WTC11 (cell line): ENCODE measurements around the gene RASGRF2.

Experiments
- ATF1 ChIP-seq: sonication (generic); formaldehyde crosslinking; IDR thresholded peaks from 2 replicates; pipeline ENCODE4 v1.8.1; 2023; ENCODE audit warnings: mild to moderate bottlenecking, moderate library complexity, missing genetic modification reagents
- ATF3 ChIP-seq: sonication (generic); formaldehyde crosslinking; conservative IDR thresholded peaks from 2 replicates; pipeline ENCODE4 v1.8.1; 2022; ENCODE audit warnings: mild to moderate bottlenecking, missing genetic modification reagents
- ATF6 ChIP-seq: sonication (generic); formaldehyde crosslinking; IDR thresholded peaks from 2 replicates; pipeline ENCODE4 v1.8.1; 2023; ENCODE audit warnings: mild to moderate bottlenecking, missing genetic modification reagents
- CBFB ChIP-seq: sonication (generic); formaldehyde crosslinking; IDR thresholded peaks from 2 replicates; pipeline ENCODE4 v1.8.1; 2022; ENCODE audit warnings: mild to moderate bottlenecking, low read depth, missing genetic modification reagents
- CTCF ChIP-seq: fragments of 200-600 bp; IDR thresholded peaks from 2 replicates; pipeline ENCODE4 v1.8.0; 2022; ENCODE audit warnings: antibody characterized with exemption
- E2F1 ChIP-seq: sonication (generic); formaldehyde crosslinking; IDR thresholded peaks from 2 replicates; pipeline ENCODE4 v1.8.0; 2022; ENCODE audit warnings: mild to moderate bottlenecking, missing genetic modification reagents
- ETV6 ChIP-seq: sonication (generic); formaldehyde crosslinking; IDR thresholded peaks from 2 replicates; pipeline ENCODE4 v1.8.1; 2022; ENCODE audit warnings: mild to moderate bottlenecking, missing genetic modification reagents
- JUN ChIP-seq: sonication (generic); formaldehyde crosslinking; IDR thresholded peaks from 2 replicates; pipeline ENCODE4 v1.8.0; 2023; ENCODE audit warnings: mild to moderate bottlenecking, missing genetic modification reagents
- NR1H2 ChIP-seq: sonication (generic); formaldehyde crosslinking; IDR thresholded peaks from 2 replicates; pipeline ENCODE4 v1.9.0; 2021; ENCODE audit warnings: mild to moderate bottlenecking, moderate library complexity, missing genetic modification reagents
- SP1 ChIP-seq: sonication (generic); formaldehyde crosslinking; conservative IDR thresholded peaks from 2 replicates; pipeline ENCODE4 v1.8.1; 2022; ENCODE audit warnings: missing genetic modification reagents
- ZNF138 ChIP-seq: sonication (generic); formaldehyde crosslinking; conservative IDR thresholded peaks from 2 replicates; pipeline ENCODE4 v1.8.1; 2022; ENCODE audit warnings: mild to moderate bottlenecking, moderate library complexity, missing genetic modification reagents
- TF ChIP-seq, protein P1 (sequence below): sonication (generic); formaldehyde crosslinking; IDR thresholded peaks from 2 replicates; pipeline ENCODE4 v1.8.1; 2022; ENCODE audit warnings: low read depth, missing genetic modification reagents, borderline replicate concordance
- TF ChIP-seq, protein P2 (sequence below): sonication (generic); formaldehyde crosslinking; IDR thresholded peaks from 2 replicates; pipeline ENCODE4 v1.8.0; 2023; ENCODE audit warnings: mild to moderate bottlenecking, missing genetic modification reagents
- TF ChIP-seq, protein P3 (sequence below): sonication (generic); formaldehyde crosslinking; IDR thresholded peaks from 2 replicates; pipeline ENCODE4 v1.8.1; 2022; ENCODE audit warnings: mild to moderate bottlenecking, missing genetic modification reagents, moderate library complexity, borderline replicate concordance

- TF ChIP-seq NR1H2 (CRISPR knock-in tag): no peak
- no peak for TF ChIP-seq JUN (CRISPR knock-in tag)
- TF ChIP-seq, protein P1, sequence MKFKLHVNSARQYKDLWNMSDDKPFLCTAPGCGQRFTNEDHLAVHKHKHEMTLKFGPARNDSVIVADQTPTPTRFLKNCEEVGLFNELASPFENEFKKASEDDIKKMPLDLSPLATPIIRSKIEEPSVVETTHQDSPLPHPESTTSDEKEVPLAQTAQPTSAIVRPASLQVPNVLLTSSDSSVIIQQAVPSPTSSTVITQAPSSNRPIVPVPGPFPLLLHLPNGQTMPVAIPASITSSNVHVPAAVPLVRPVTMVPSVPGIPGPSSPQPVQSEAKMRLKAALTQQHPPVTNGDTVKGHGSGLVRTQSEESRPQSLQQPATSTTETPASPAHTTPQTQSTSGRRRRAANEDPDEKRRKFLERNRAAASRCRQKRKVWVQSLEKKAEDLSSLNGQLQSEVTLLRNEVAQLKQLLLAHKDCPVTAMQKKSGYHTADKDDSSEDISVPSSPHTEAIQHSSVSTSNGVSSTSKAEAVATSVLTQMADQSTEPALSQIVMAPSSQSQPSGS (CRISPR knock-in tag): no peak
- no peak for TF ChIP-seq CTCF
- no peak for TF ChIP-seq ZNF138 (CRISPR knock-in tag)
- TF ChIP-seq ATF6 (CRISPR knock-in tag): no peak
- TF ChIP-seq ETV6 (CRISPR knock-in tag): no peak
- TF ChIP-seq ATF1 (CRISPR knock-in tag): no peak
- TF ChIP-seq ATF3 (CRISPR knock-in tag): no peak
- TF ChIP-seq E2F1: no peak
- no peak for TF ChIP-seq CBFB
- TF ChIP-seq, protein P2, sequence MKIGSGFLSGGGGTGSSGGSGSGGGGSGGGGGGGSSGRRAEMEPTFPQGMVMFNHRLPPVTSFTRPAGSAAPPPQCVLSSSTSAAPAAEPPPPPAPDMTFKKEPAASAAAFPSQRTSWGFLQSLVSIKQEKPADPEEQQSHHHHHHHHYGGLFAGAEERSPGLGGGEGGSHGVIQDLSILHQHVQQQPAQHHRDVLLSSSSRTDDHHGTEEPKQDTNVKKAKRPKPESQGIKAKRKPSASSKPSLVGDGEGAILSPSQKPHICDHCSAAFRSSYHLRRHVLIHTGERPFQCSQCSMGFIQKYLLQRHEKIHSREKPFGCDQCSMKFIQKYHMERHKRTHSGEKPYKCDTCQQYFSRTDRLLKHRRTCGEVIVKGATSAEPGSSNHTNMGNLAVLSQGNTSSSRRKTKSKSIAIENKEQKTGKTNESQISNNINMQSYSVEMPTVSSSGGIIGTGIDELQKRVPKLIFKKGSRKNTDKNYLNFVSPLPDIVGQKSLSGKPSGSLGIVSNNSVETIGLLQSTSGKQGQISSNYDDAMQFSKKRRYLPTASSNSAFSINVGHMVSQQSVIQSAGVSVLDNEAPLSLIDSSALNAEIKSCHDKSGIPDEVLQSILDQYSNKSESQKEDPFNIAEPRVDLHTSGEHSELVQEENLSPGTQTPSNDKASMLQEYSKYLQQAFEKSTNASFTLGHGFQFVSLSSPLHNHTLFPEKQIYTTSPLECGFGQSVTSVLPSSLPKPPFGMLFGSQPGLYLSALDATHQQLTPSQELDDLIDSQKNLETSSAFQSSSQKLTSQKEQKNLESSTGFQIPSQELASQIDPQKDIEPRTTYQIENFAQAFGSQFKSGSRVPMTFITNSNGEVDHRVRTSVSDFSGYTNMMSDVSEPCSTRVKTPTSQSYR (CRISPR knock-in tag): no peak
- TF ChIP-seq, protein P3, sequence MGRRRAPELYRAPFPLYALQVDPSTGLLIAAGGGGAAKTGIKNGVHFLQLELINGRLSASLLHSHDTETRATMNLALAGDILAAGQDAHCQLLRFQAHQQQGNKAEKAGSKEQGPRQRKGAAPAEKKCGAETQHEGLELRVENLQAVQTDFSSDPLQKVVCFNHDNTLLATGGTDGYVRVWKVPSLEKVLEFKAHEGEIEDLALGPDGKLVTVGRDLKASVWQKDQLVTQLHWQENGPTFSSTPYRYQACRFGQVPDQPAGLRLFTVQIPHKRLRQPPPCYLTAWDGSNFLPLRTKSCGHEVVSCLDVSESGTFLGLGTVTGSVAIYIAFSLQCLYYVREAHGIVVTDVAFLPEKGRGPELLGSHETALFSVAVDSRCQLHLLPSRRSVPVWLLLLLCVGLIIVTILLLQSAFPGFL (CRISPR knock-in tag): no peak
- TF ChIP-seq SP1 (CRISPR knock-in tag): no peak
Observed at GRCh38 chr5:81222285-81222684, 262.1 kb downstream of the RASGRF2 start.
